Endothelial cell of umbilical vein (primary cell): ENCODE measurements around the gene RHOB. TPM values are rescaled to one million over a fixed set of nuclear protein-coding genes. Genes with fewer than 3 reads are reported as not detected.

Experiments used
- BruUV-seq: library from RNA; stranded (reverse); fragments of 400-500 nt; replicated peaks from 2 replicates; lab custom pipeline; 2021; lab: Mats Ljungman, UMichigan
- CTCF ChIA-PET: fragments of 300-600, 350-600 bp; sonication (Branson Sonifier 250); formaldehyde crosslinking; loops from one replicate; lab custom pipeline; 2021; ENCODE audit warnings: antibody characterized with exemption, inconsistent platforms; lab: Charles Lee
- POLR2A ChIA-PET: fragments of 300-600, 350-600 bp; sonication (Branson Sonifier 250); formaldehyde crosslinking; loops from one replicate; lab custom pipeline; 2021; ENCODE audit warnings: antibody characterized with exemption, inconsistent platforms; lab: Charles Lee
- DNase-seq: peaks from one replicate; pipeline ENCODE4 v3.0.0-alpha.2; 2011; ENCODE audit warnings: low read depth, low spot score
- FAIRE-seq: peaks from 2 replicates; lab custom pipeline; 2011; peaks lifted over from hg19 to GRCh38; lab: Jason Lieb, UNC
- H2AFZ ChIP-seq: 2 replicates; pipeline ENCODE4 v1.6.0; 2012; ENCODE audit warnings: low read depth, low read length, control low read depth, inconsistent platforms
- H3K27ac ChIP-seq: 2 replicates; pipeline ENCODE4 v1.5.1; 2011; ENCODE audit warnings: low read depth, mild to moderate bottlenecking, control low read depth, low read length, moderate library complexity; ENCODE audit not compliant: insufficient read depth
- H3K27me3 ChIP-seq, 2 experiments: 2 replicates each; pipeline versions ENCODE4 v1.6.0 to v1.6.1; 2011; ENCODE audit warnings: low read length in 2 of 2, mixed read lengths in 1 of 2; ENCODE audit not compliant: control insufficient read depth in 2 of 2, insufficient read depth in 2 of 2
- H3K36me3 ChIP-seq, 2 experiments: 2 replicates in 1 of 2; 3 replicates in 1 of 2; pipeline ENCODE4 v1.5.1; 2011; ENCODE audit warnings: low read length in 2 of 2, mild to moderate bottlenecking in 1 of 2, moderate library complexity in 1 of 2; ENCODE audit not compliant: control insufficient read depth in 2 of 2, insufficient read depth in 2 of 2; ENCODE audit errors: extremely low read depth in 1 of 2
- H3K4me1 ChIP-seq: 3 replicates; pipeline ENCODE4 v1.5.1; 2011; ENCODE audit warnings: mild to moderate bottlenecking, low read length; ENCODE audit not compliant: control insufficient read depth, insufficient read depth; ENCODE audit errors: extremely low read depth
- H3K4me2 ChIP-seq: 2 replicates; pipeline ENCODE4 v1.6.1; 2011; ENCODE audit warnings: low read length, control low read depth, mixed read lengths; ENCODE audit not compliant: insufficient read depth
- H3K4me3 ChIP-seq, 3 experiments: fragments of 200-600 bp in 1 of 3; sonication (generic), shearing (Covaris generic) in 1 of 3; replicated peaks in 1 of 3; 2 replicates each; pipeline ENCODE4 v1.5.1; 2011 to 2016; ENCODE audit warnings: control low read depth in 3 of 3, low read length in 3 of 3, mild to moderate bottlenecking in 2 of 3, inconsistent platforms in 1 of 3, low read depth in 1 of 3, moderate library complexity in 1 of 3; ENCODE audit not compliant: insufficient read depth in 1 of 3
- H3K79me2 ChIP-seq: 2 replicates; pipeline ENCODE4 v1.6.0; 2012; ENCODE audit warnings: low read length, inconsistent platforms; ENCODE audit not compliant: control insufficient read depth, insufficient read depth
- H3K9ac ChIP-seq: replicated peaks from 2 replicates; pipeline ENCODE3; 2011; ENCODE audit warnings: low read length, control low read depth; ENCODE audit not compliant: insufficient read depth; ENCODE audit errors: extremely low read depth
- H3K9me1 ChIP-seq: replicated peaks from 3 replicates; pipeline ENCODE4 v1.6.0; 2011; ENCODE audit warnings: mild to moderate bottlenecking, low read length; ENCODE audit not compliant: control insufficient read depth, insufficient read depth; ENCODE audit errors: extremely low read depth
- H3K9me3 ChIP-seq: replicated peaks from 2 replicates; pipeline ENCODE4 v1.5.1; 2012; ENCODE audit warnings: low read length, inconsistent platforms; ENCODE audit not compliant: control insufficient read depth, insufficient read depth
- H4K20me1 ChIP-seq: replicated peaks from 2 replicates; pipeline ENCODE3; 2011; ENCODE audit warnings: mild to moderate bottlenecking, low read length; ENCODE audit not compliant: control insufficient read depth, insufficient read depth; ENCODE audit errors: extremely low read depth
- EZH2 ChIP-seq: IDR thresholded peaks from 2 replicates; pipeline ENCODE4 v1.6.1; 2012; ENCODE audit warnings: borderline replicate concordance, low read depth, mild to moderate bottlenecking, moderate library complexity, low read length, inconsistent platforms; ENCODE audit not compliant: severe bottlenecking
- FOS ChIP-seq: IDR thresholded peaks from 2 replicates; pipeline ENCODE4 v1.6.1; 2011; ENCODE audit warnings: mild to moderate bottlenecking, low read length, moderate library complexity, borderline replicate concordance; ENCODE audit not compliant: insufficient read depth
- GATA2 ChIP-seq: IDR thresholded peaks from 2 replicates; pipeline ENCODE4 v1.7.0; 2011; ENCODE audit warnings: low read depth, mild to moderate bottlenecking, moderate library complexity, mixed read lengths, low read length; ENCODE audit not compliant: insufficient read length, insufficient read depth
- JUN ChIP-seq: IDR thresholded peaks from 2 replicates; pipeline ENCODE4 v1.6.1; 2011; ENCODE audit warnings: borderline replicate concordance, low read depth; ENCODE audit not compliant: insufficient read length, insufficient read depth
- MYC ChIP-seq: IDR thresholded peaks from one replicate; pipeline ENCODE4 v1.6.1; 2011; ENCODE audit warnings: mild to moderate bottlenecking, low read depth, low read length
- POLR2A ChIP-seq: IDR thresholded peaks from 2 replicates; pipeline ENCODE4 v1.6.1; 2012; ENCODE audit warnings: low read depth, mild to moderate bottlenecking, control low read depth, low read length
- POLR2AphosphoS5 ChIP-seq: IDR thresholded peaks from 2 replicates; pipeline ENCODE4 v1.6.1; 2012; ENCODE audit warnings: low read depth, mild to moderate bottlenecking, control low read depth, low read length, moderate library complexity; ENCODE audit not compliant: insufficient read depth
- dilution Hi-C: fragments of 300-500 bp; cut with MboI; formaldehyde crosslinking; loops from one replicate; pipeline ENCODE4 v1.15.0; 2019; ENCODE audit warnings: low sequenced_read_pairs; ENCODE audit not compliant: extremely low pct_ligation_motif_present
- intact Hi-C: fragments of 100-400 bp; cut with micrococcal nuclease; formaldehyde crosslinking; loops from one replicate; pipeline ENCODE4 v1.10.0; 2022
- polyA plus RNA-seq, 4 experiments: library from polyadenylated mRNA; depleted of rRNA in 3 of 4; stranded (reverse) in 3 of 4; unstranded in 1 of 4; fragments of >200 nt; gene quantifications; 2 replicates each; pipeline versions ENCODE4 v1.2.1 to v1.2.3, GENCODE V29; 2011 to 2012; ENCODE audit warnings: missing spikeins in 1 of 4
- total RNA-seq: library from RNA; stranded (reverse); gene quantifications from 2 replicates; pipeline ENCODE4 v1.2.3, GENCODE V29; 2021
- TF ChIP-seq, protein P1 (sequence below): IDR thresholded peaks from 2 replicates; pipeline ENCODE4 v1.6.1; 2011; ENCODE audit not compliant: insufficient read depth, insufficient read length
- TF ChIP-seq, protein P2 (sequence below), 2 donors: IDR thresholded peaks; 1 replicate in 1 of 2; 2 replicates in 1 of 2; pipeline ENCODE4 v1.5.1; 2011; ENCODE audit warnings: low read length in 2 of 2, mild to moderate bottlenecking in 2 of 2, moderate library complexity in 2 of 2, control low read depth in 1 of 2, inconsistent platforms in 1 of 2, low read depth in 1 of 2; ENCODE audit not compliant: insufficient read depth in 1 of 2; ENCODE audit errors: extremely low read depth in 1 of 2

RHOB gene
- total and polyA plus RNA-seq, 2 donors (not counting 3 experiments of a cell fraction or from before 2014, with no cell fraction given), result 830 to 1,101 TPM

- CTCF ChIA-PET, result interaction anchor here (0.6 to 2.7 kb wide), 8 partner anchors 10 to 213 kb away, joined by 3 to 22 read pairs (median 4); partner anchors contain the start of gene RHOB
- H3K4me3 ChIP-seq, result no peak overlapping the region
Observed at GRCh38 chr2:20432714-20433113, 14.2 kb upstream of the RHOB start.

More at GRCh38 chr2:20432714-20433113, 14.2 kb upstream of the RHOB start:
- Histone ChIP-seq H3K36me3 (no peaks in the 10 kb centered on the region), H2AFZ (no peak overlapping the region), H3K9me1 (no peaks in the 10 kb centered on the region), H3K27me3 (peaks cover 4 to 9% of the 10 kb centered on the region in 2 experiments), H3K79me2 (no peaks in the 10 kb centered on the region), H3K9me3 (no peaks in the 10 kb centered on the region), H3K4me2 (no peak overlapping the region), H3K27ac (no peak overlapping the region), H4K20me1 (no peaks in the 10 kb centered on the region), H3K9ac (no peak overlapping the region), H3K4me1 (no peaks in the 10 kb centered on the region)
- BruUV-seq, result no TSS peak
- DNase-seq, result no peak
- no peak for FAIRE-seq
- intact Hi-C loops (no loop called here), dilution Hi-C loops (no loop called here)
- TF ChIP-seq GATA2 (no peak), POLR2A (no peak), FOS (no peak), POLR2AphosphoS5 (no peak), JUN (no peak), EZH2 (no peak), MYC (no peak)
- TF ChIP-seq, protein P1, sequence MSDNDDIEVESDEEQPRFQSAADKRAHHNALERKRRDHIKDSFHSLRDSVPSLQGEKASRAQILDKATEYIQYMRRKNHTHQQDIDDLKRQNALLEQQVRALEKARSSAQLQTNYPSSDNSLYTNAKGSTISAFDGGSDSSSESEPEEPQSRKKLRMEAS, result no peak
- TF ChIP-seq, protein P2, sequence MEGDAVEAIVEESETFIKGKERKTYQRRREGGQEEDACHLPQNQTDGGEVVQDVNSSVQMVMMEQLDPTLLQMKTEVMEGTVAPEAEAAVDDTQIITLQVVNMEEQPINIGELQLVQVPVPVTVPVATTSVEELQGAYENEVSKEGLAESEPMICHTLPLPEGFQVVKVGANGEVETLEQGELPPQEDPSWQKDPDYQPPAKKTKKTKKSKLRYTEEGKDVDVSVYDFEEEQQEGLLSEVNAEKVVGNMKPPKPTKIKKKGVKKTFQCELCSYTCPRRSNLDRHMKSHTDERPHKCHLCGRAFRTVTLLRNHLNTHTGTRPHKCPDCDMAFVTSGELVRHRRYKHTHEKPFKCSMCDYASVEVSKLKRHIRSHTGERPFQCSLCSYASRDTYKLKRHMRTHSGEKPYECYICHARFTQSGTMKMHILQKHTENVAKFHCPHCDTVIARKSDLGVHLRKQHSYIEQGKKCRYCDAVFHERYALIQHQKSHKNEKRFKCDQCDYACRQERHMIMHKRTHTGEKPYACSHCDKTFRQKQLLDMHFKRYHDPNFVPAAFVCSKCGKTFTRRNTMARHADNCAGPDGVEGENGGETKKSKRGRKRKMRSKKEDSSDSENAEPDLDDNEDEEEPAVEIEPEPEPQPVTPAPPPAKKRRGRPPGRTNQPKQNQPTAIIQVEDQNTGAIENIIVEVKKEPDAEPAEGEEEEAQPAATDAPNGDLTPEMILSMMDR (IDR thresholded peaks at IDR 0.05; ENCODE audit: extremely low read depth in 1 of 2, insufficient read depth in 1 of 2, low read depth in 1 of 2, low read length in 2 of 2), result no peak
- POLR2A ChIA-PET, result no interaction called here
